WTC11 (cell line): ENCODE data around the gene CENPA. TPM values are rescaled to one million over a fixed set of nuclear protein-coding genes. Genes with fewer than 3 reads are reported as not detected.
"Not testable (repeated sequence)": the region's sequence is repeated elsewhere in the genome, so short reads cannot be mapped to it uniquely, and the experiment has no call there.

Experiments used
- ATAC-seq: fragments of 200-7000 bp; cut with Tn5 transposase; 2 replicates; pipeline ENCODE4 v1.10.0; 2021; ENCODE audit warnings: mild to moderate bottlenecking, moderate library complexity
- CTCF ChIA-PET: fragments of 300-600 bp; sonication (Branson Sonifier 250); formaldehyde crosslinking; loops from one replicate; lab custom pipeline; 2021; ENCODE audit warnings: antibody characterized with exemption; lab: Charles Lee
- POLR2A ChIA-PET: fragments of 350-600 bp; sonication (Branson Sonifier 250); formaldehyde crosslinking; loops from one replicate; lab custom pipeline; 2021; ENCODE audit warnings: antibody characterized with exemption; lab: Charles Lee
- DNase-seq: peaks from one replicate; pipeline ENCODE4 v3.0.0; 2021; ENCODE audit warnings: low spot score
- H3K27ac Mint-ChIP-seq: 2 replicates; pipeline ENCODE4 v1.8.0; 2021; ENCODE audit warnings: mixed read lengths
- H3K27me3 Mint-ChIP-seq: 2 replicates; pipeline ENCODE4 v1.8.0; 2021; ENCODE audit warnings: low read depth, mild to moderate bottlenecking, moderate library complexity, mixed read lengths
- H3K36me3 Mint-ChIP-seq: 2 replicates; pipeline ENCODE4 v1.8.0; 2021; ENCODE audit warnings: mixed read lengths
- H3K4me1 Mint-ChIP-seq: 2 replicates; pipeline ENCODE4 v1.8.0; 2022; ENCODE audit warnings: mixed read lengths
- H3K4me3 Mint-ChIP-seq: 2 replicates; pipeline ENCODE4 v1.8.0; 2021; ENCODE audit warnings: mild to moderate bottlenecking, moderate library complexity, mixed read lengths
- H3K9me3 Mint-ChIP-seq: 2 replicates; pipeline ENCODE4 v1.8.0; 2021; ENCODE audit warnings: mixed read lengths
- FOXJ3 ChIP-seq: sonication (generic); formaldehyde crosslinking; IDR thresholded peaks from 2 replicates; pipeline ENCODE4 v1.9.0; 2021; ENCODE audit warnings: missing genetic modification reagents, mild to moderate bottlenecking, borderline replicate concordance
- GABPB1 ChIP-seq: sonication (generic); formaldehyde crosslinking; IDR thresholded peaks from 2 replicates; pipeline ENCODE4 v1.8.1; 2023; ENCODE audit warnings: mild to moderate bottlenecking, missing genetic modification reagents
- GTF2I ChIP-seq: fragments of 250-450 bp; sonication (Bioruptor Pico); conservative IDR thresholded peaks from 2 replicates; pipeline ENCODE4 v1.4.0; 2021; ENCODE audit warnings: mild to moderate bottlenecking
- JUN ChIP-seq: sonication (generic); formaldehyde crosslinking; IDR thresholded peaks from 2 replicates; pipeline ENCODE4 v1.8.0; 2023; ENCODE audit warnings: mild to moderate bottlenecking, missing genetic modification reagents
- NR2C2 ChIP-seq: sonication (generic); formaldehyde crosslinking; IDR thresholded peaks from 2 replicates; pipeline ENCODE4 v1.8.0; 2022; ENCODE audit warnings: mild to moderate bottlenecking, missing genetic modification reagents
- NR3C1 ChIP-seq: sonication (generic); formaldehyde crosslinking; conservative IDR thresholded peaks from 2 replicates; pipeline ENCODE4 v1.8.1; 2023; ENCODE audit warnings: low read depth, mild to moderate bottlenecking, missing genetic modification reagents
- PRRX2 ChIP-seq: fragments of 250-450 bp; sonication (Bioruptor Pico); IDR thresholded peaks from 2 replicates; pipeline ENCODE4 v1.8.0; 2021; ENCODE audit warnings: mild to moderate bottlenecking
- SP1 ChIP-seq: sonication (generic); formaldehyde crosslinking; conservative IDR thresholded peaks from 2 replicates; pipeline ENCODE4 v1.8.1; 2022; ENCODE audit warnings: missing genetic modification reagents
- TEAD4 ChIP-seq: sonication (generic); formaldehyde crosslinking; IDR thresholded peaks from 2 replicates; pipeline ENCODE4 v1.8.0; 2022; ENCODE audit warnings: mild to moderate bottlenecking, missing genetic modification reagents
- ZBTB21 ChIP-seq: sonication (generic); formaldehyde crosslinking; IDR thresholded peaks from 2 replicates; pipeline ENCODE4 v1.8.1; 2023; ENCODE audit warnings: mild to moderate bottlenecking, missing genetic modification reagents, borderline replicate concordance
- ZNF219 ChIP-seq: sonication (generic); formaldehyde crosslinking; IDR thresholded peaks from 2 replicates; pipeline ENCODE4 v1.8.0; 2023; ENCODE audit warnings: missing genetic modification reagents, mild to moderate bottlenecking, borderline replicate concordance
- total RNA-seq: library from RNA; stranded (reverse); gene quantifications from 3 replicates; pipeline ENCODE4 v1.2.3, GENCODE V29; 2021
- TF ChIP-seq, protein P1 (sequence below): sonication (generic); formaldehyde crosslinking; IDR thresholded peaks from 2 replicates; pipeline ENCODE4 v1.8.1; 2022; ENCODE audit warnings: mild to moderate bottlenecking, missing genetic modification reagents, moderate library complexity, borderline replicate concordance
- TF ChIP-seq, protein P2 (sequence below): fragments of 250-450 bp; sonication (Bioruptor Pico); IDR thresholded peaks from 2 replicates; pipeline ENCODE4 v1.8.0; 2021; ENCODE audit warnings: mild to moderate bottlenecking
- TF ChIP-seq, protein P3 (sequence below): fragments of 200-600 bp; IDR thresholded peaks from 2 replicates; pipeline ENCODE4 v1.8.0; 2022; ENCODE audit warnings: antibody characterized with exemption
- TF ChIP-seq, protein P4 (sequence below): sonication (generic); formaldehyde crosslinking; IDR thresholded peaks from 2 replicates; pipeline ENCODE4 v1.8.1; 2023; ENCODE audit warnings: mild to moderate bottlenecking, missing genetic modification reagents, moderate library complexity
- TF ChIP-seq, protein P5 (sequence below): sonication (generic); formaldehyde crosslinking; IDR thresholded peaks from 2 replicates; pipeline ENCODE4 v1.8.1; 2023; ENCODE audit warnings: mild to moderate bottlenecking, missing genetic modification reagents
- TF ChIP-seq, protein P6 (sequence below): sonication (generic); formaldehyde crosslinking; IDR thresholded peaks from 2 replicates; pipeline ENCODE4 v1.8.1; 2022; ENCODE audit warnings: low read depth, missing genetic modification reagents, borderline replicate concordance
- TF ChIP-seq, protein P7 (sequence below): fragments of 250-450 bp; sonication (Bioruptor Pico); IDR thresholded peaks from 2 replicates; pipeline ENCODE4 v1.9.0; 2021; ENCODE audit warnings: moderate library complexity, mild to moderate bottlenecking, inconsistent platforms, borderline replicate concordance

The CENPA gene
- total RNA-seq, 1 experiment from 2014 or later: 45.6 TPM

DNA sequence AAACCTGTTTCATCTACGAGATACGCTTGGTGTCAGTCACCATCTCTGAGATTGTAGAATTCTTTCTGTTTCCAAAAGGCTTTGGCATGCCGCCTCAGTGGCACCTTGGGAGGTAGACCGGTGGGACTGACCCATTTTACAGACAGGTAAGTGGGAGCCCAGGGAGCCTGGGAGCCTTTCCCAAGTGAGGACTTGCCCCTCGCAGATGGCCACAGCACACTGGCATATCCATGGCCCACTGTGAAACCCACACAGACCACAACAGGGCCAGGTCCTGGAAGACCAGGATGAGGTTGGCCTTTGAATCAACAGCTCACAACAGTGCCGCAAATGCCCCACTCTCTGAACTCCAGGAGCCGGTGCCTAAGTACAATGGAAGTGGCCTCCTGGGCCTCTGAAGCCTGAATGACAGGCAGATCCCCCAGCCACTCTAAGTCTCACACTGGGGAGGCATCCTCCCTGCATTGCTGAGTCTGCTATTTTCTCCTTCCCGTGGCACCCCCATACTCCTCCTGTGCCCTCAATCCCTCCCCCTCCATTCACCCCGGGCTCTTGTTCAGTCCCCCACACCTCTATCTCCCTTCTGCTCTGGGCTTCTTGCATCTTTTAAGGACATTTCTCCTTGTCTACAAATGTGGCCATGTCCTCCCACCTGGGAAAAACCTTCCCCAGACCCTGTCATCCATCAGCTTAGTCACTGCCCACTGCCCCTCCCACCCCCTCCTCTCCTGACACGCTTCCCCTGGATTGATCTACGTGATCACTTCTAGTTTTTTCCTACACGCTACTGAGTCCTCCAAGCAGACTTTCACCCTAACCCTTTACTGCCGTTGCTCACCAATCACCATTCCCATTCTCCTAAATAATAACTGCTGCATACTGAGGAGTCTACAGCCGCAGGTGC is 26.2 kb downstream of the CENPA start:
- TF ChIP-seq GTF2I (CRISPR knock-in tag): 0 out of 2 replicates have a peak, but pooled peaks have one; percentile 60
- TF ChIP-seq ZBTB21 (CRISPR knock-in tag): no peak
- TF ChIP-seq, protein P1, sequence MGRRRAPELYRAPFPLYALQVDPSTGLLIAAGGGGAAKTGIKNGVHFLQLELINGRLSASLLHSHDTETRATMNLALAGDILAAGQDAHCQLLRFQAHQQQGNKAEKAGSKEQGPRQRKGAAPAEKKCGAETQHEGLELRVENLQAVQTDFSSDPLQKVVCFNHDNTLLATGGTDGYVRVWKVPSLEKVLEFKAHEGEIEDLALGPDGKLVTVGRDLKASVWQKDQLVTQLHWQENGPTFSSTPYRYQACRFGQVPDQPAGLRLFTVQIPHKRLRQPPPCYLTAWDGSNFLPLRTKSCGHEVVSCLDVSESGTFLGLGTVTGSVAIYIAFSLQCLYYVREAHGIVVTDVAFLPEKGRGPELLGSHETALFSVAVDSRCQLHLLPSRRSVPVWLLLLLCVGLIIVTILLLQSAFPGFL (CRISPR knock-in tag): 0 out of 2 replicates have a peak, but pooled peaks have one; percentile 32
- Mint-ChIP-seq H3K27ac (no peak overlapping the region), H3K4me1 (0 out of 2 replicates have a peak, but pooled peaks cover 1% of the 10 kb centered on the region), H3K4me3 (no peak overlapping the region), H3K9me3 (peaks cover 6% of the 10 kb centered on the region), H3K27me3 (peaks cover 2% of the 10 kb centered on the region; the same call in 1 of the 2 replicates), H3K36me3 (peaks cover 4% of the 10 kb centered on the region; the same call in 1 of the 2 replicates)
- DNase-seq (no peak), ATAC-seq (no peak)
- ChIA-PET CTCF (interaction anchor here (0.7 kb wide), 1 partner anchor 205 kb away, joined by 4 read pairs; no protein-coding TSS in a partner anchor), POLR2A (no interaction called here)

DNA sequence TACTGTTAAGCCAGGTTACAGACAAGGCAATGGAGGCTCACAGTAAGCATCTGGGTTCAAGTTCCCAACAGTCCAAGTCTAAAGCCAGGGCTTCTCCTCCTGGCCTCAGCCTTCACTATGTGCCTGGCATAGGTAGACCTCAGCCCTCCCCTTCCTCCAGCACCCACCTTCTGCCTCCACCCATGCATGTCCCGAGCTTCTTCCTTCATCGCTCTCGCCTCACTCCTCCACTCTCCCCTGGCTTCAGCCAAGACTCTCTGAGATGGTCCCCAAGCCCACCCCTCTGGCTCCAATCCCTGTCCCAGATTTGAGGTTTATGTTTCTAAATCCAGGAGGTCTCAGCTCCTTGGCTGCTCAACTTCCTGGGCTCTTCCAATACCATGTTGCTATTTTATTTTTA is 26.9 kb downstream of the CENPA start:
- no peak overlapping the region for H3K4me3 Mint-ChIP-seq
- H3K27ac Mint-ChIP-seq: no peak overlapping the region
- ChIA-PET CTCF (no interaction called here), POLR2A (no interaction called here)
- H3K27me3 Mint-ChIP-seq: peaks cover 2% of the 10 kb centered on the region; the same call in 1 of the 2 replicates
- DNase-seq (no peak), ATAC-seq (no peak)
- peaks cover 6% of the 10 kb centered on the region for H3K9me3 Mint-ChIP-seq
- H3K4me1 Mint-ChIP-seq: 0 out of 2 replicates have a peak, but pooled peaks cover 2% of the 10 kb centered on the region
- TF ChIP-seq ZNF219 (CRISPR knock-in tag) (no peak), NR3C1 (CRISPR knock-in tag) (no peak), GABPB1 (no peak), SP1 (CRISPR knock-in tag) (no peak), GTF2I (CRISPR knock-in tag) (no peak), TEAD4 (CRISPR knock-in tag) (no peak), JUN (CRISPR knock-in tag) (no peak), PRRX2 (CRISPR knock-in tag) (no peak), FOXJ3 (no peak), NR2C2 (CRISPR knock-in tag) (no peak)
- TF ChIP-seq, protein P2, sequence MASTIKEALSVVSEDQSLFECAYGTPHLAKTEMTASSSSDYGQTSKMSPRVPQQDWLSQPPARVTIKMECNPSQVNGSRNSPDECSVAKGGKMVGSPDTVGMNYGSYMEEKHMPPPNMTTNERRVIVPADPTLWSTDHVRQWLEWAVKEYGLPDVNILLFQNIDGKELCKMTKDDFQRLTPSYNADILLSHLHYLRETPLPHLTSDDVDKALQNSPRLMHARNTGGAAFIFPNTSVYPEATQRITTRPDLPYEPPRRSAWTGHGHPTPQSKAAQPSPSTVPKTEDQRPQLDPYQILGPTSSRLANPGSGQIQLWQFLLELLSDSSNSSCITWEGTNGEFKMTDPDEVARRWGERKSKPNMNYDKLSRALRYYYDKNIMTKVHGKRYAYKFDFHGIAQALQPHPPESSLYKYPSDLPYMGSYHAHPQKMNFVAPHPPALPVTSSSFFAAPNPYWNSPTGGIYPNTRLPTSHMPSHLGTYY (CRISPR knock-in tag): no peak
- TF ChIP-seq, protein P3, sequence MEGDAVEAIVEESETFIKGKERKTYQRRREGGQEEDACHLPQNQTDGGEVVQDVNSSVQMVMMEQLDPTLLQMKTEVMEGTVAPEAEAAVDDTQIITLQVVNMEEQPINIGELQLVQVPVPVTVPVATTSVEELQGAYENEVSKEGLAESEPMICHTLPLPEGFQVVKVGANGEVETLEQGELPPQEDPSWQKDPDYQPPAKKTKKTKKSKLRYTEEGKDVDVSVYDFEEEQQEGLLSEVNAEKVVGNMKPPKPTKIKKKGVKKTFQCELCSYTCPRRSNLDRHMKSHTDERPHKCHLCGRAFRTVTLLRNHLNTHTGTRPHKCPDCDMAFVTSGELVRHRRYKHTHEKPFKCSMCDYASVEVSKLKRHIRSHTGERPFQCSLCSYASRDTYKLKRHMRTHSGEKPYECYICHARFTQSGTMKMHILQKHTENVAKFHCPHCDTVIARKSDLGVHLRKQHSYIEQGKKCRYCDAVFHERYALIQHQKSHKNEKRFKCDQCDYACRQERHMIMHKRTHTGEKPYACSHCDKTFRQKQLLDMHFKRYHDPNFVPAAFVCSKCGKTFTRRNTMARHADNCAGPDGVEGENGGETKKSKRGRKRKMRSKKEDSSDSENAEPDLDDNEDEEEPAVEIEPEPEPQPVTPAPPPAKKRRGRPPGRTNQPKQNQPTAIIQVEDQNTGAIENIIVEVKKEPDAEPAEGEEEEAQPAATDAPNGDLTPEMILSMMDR: no peak
- TF ChIP-seq, protein P4, sequence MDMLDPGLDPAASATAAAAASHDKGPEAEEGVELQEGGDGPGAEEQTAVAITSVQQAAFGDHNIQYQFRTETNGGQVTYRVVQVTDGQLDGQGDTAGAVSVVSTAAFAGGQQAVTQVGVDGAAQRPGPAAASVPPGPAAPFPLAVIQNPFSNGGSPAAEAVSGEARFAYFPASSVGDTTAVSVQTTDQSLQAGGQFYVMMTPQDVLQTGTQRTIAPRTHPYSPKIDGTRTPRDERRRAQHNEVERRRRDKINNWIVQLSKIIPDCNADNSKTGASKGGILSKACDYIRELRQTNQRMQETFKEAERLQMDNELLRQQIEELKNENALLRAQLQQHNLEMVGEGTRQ (CRISPR knock-in tag): no peak
- TF ChIP-seq, protein P5, sequence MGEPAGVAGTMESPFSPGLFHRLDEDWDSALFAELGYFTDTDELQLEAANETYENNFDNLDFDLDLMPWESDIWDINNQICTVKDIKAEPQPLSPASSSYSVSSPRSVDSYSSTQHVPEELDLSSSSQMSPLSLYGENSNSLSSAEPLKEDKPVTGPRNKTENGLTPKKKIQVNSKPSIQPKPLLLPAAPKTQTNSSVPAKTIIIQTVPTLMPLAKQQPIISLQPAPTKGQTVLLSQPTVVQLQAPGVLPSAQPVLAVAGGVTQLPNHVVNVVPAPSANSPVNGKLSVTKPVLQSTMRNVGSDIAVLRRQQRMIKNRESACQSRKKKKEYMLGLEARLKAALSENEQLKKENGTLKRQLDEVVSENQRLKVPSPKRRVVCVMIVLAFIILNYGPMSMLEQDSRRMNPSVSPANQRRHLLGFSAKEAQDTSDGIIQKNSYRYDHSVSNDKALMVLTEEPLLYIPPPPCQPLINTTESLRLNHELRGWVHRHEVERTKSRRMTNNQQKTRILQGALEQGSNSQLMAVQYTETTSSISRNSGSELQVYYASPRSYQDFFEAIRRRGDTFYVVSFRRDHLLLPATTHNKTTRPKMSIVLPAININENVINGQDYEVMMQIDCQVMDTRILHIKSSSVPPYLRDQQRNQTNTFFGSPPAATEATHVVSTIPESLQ (CRISPR knock-in tag): no peak
- TF ChIP-seq, protein P6, sequence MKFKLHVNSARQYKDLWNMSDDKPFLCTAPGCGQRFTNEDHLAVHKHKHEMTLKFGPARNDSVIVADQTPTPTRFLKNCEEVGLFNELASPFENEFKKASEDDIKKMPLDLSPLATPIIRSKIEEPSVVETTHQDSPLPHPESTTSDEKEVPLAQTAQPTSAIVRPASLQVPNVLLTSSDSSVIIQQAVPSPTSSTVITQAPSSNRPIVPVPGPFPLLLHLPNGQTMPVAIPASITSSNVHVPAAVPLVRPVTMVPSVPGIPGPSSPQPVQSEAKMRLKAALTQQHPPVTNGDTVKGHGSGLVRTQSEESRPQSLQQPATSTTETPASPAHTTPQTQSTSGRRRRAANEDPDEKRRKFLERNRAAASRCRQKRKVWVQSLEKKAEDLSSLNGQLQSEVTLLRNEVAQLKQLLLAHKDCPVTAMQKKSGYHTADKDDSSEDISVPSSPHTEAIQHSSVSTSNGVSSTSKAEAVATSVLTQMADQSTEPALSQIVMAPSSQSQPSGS (CRISPR knock-in tag): no peak
- TF ChIP-seq, protein P7, sequence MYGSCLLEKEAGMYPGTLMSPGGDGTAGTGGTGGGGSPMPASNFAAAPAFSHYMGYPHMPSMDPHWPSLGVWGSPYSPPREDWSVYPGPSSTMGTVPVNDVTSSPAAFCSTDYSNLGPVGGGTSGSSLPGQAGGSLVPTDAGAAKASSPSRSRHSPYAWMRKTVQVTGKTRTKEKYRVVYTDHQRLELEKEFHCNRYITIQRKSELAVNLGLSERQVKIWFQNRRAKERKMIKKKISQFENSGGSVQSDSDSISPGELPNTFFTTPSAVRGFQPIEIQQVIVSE: no peak
- H3K36me3 Mint-ChIP-seq: peaks cover 4% of the 10 kb centered on the region; the same call in 1 of the 2 replicates

DNA sequence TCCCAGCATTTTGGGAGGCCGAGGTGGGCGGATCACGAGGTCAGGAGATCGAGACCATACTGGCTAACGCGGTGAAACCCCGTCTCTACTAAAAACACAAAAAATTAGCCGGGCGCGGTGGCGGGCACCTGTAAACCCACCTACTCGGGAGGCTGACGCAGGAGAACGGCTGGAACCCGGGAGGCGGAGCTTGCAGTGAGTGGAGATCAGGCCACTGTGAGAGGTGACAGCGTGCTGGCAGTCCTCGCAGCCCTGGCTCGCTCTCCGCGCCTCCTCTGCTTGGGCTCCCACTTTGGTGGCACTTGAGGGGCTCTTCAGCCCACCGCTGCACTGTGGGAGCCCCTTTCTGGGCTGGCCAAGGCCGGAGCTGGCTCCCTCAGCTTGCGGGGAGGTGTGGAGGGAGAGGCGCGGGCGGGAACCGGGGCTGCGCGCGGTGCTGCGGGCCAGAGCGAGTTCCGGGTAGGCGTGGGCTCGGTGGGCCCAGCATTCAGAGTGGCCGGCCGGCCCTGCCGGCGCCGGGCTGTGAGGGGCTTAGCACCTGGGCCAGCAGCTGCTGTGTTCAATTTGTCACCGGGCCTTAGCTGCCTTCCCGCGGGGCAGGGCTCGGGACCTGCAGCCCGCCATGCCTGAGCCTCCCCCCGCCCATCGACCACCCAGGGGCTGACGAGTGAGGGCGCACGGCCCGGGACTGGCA is 28.4 kb downstream of the CENPA start:
- H3K9me3 Mint-ChIP-seq, DNase-seq, POLR2A ChIA-PET, H3K4me1 Mint-ChIP-seq, H3K4me3 Mint-ChIP-seq, H3K27me3 Mint-ChIP-seq, ATAC-seq, H3K36me3 Mint-ChIP-seq, H3K27ac Mint-ChIP-seq: not testable (repeated sequence)
- CTCF ChIA-PET: interaction anchor here (0.6 kb wide), 1 partner anchor 202 kb away, joined by 6 read pairs; no protein-coding TSS in a partner anchor
